GM03348 (cell line): ENCODE measurements around the gene EHD4.

Experiments
- DNase-seq: peaks from one replicate; pipeline ENCODE4 v3.0.0; 2012; ENCODE audit warnings: low spot score

EHD4 gene

GRCh38 chr15:41895491-41895890 lies 76.9 kb downstream of the EHD4 start:
- DNase-seq, result no peak

DNA sequence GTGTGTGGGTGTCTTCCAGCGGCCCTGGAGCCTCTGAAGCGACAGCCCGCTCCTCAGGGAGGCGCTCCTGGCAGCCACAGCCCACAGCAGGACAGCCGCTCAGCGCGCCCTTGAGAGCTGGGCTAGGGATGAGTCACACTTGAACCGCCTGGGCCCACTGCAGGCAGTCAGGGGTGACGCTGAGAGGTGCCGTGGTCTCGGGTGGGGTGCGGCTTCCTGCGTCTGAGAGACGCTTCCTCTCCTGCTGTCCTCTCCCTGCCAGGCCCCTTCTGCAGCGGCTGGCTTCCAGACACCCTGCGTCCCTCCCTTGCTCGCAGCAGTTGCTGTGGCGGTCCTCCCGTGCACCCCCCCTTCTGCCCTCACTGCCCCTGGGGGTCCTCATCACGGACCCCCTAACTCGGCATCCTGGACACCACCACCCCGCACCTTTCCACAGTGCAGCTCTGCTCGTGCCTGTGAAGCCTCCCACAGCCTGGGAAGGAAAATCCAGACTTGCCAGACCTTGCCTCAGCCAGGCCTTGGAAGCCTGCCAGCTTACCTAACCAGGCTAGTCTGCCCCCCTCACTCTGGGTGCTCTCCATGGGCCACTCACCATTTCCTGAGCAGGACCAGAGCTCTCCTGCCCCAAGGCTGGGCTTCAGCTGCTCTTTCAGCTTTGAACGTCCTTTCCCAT lies 77.4 kb downstream of the EHD4 start:
- DNase-seq, result peak; percentile 94

DNA sequence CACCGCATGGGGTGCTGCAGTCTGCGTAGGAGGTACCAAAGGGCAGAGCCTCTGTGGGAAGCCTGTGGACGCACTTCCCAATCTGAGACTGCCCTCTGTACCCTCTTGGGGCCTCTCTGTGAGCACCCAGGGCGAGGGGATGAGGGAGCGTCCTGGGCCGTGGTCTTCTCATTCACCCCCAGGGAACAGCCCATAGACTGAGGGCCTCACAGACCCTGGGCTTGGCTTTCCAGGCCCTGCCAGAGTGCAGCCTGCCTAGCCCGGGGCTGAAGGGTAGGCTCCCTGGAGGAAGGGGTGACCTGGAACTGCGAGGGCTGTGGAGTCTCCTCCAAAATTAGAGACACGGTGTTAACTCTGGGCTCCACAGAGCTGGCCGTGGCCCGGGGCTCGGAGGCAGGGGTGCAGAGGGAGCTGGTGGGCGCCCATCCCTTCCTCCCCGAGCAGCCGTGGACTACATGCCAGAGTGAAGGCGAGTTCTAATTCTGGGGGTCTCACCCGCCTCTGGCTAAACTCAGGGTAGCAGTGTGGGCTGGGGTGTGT lies 78.0 kb downstream of the EHD4 start:
- DNase-seq, result no peak

DNA sequence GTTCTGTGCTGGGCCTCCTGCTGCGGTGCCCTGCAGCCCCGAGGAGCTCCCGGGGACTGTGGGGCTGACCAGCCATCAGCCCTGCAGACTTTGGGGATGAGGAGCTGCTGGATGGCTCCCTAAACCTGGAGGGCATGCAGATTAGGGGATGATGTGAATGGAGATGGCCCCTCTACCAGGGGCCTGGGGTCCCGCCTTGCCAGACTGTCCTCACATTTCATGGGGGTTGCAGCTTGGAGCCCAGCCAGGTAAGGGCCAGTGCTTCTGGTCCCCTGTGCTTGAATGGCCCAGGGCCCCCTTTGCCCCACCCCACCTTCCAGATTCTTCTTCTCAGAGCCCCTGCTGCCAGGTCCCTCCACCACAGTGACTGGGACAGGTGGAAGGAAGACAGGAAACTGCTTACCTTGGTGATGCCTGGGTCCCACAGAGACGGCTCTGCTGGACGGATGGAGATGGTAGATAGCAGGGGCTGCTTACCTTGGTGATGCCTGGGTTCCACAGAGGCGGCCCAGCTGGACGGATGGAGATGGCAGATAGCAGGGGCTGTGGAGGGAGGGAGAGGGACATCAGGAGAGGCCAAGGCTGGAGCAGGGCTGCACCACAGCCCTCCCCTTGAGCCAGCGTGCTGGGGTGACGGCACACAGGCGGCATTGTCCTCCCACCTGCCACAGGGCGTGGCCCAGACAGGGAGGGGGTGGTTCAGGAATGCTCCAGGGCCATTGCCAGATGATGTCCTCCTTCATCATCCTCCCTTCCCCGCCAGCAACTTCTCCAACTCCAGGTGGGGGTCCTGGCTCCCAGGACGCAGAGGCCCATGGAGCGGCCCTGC lies 78.7 kb downstream of the EHD4 start, which contains the start of gene SPTBN5:
SPTBN5 (minus strand) TSS at position 632 of the 829 bp plus-strand sequence; CDS start at position 76, 556 bp downstream.
- DNase-seq, result no peak

DNA sequence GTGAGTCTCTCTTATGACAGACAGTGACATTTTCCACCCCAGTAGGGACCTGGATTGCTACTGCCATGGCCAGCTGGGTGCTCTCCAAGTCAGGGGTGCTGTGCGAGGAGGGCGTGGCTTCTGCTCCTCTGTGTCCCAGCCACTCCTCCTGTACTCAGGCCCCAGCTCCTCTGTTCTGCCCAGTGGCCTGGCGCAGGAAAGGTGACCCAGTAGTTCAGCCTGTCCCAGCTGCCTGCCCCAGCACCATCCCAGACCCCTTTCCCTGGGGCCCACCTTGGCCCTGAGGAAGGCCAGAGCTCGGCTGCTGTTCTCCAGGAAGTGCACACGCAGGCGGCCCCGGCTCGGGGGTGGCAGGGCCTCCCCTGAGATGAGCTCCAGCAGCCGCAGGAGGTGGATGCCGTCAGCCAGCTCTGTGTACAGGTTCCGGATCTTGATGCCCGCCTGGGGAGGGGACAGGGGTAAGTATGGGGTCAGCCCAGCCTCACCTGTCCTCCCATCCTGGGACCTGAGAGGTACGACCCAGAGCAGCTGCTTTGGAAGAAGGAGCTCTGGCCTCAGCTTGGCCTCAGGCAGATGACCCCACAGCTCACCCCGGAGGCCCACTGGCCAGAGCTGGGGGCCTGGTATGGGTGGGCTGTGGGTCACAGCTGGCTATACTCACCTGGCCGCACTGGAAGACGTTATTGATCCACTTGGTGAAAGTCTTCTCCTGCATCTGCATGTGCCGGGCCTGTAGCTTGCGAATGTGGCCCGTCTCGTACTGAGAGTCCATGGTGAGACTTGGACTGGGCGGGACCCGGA lies 79.5 kb downstream of the EHD4 start:
- no peak for DNase-seq

DNA sequence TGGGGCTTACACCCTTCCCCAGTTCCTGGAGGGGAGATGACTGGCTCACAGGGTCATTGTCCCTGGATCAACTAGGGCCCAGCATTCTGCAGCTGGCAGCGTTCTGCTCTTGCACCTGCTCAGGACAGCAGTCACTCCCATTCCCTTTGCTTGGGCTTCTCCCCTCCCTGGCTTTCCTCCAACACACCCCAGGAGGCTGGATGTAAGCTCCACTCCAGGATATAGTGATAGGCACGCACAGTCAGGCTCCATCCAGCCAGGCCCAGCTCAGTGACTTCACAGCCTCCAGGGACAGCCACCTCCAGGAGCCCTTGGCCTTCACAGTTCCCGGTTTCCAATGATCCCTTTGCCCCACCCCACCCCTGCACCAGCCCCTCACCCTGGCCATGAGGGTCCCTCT lies 80.4 kb downstream of the EHD4 start:
- DNase-seq, result no peak

- no peak for DNase-seq
Observed at GRCh38 chr15:41891226-41891625, 81.1 kb downstream of the EHD4 start.

DNA sequence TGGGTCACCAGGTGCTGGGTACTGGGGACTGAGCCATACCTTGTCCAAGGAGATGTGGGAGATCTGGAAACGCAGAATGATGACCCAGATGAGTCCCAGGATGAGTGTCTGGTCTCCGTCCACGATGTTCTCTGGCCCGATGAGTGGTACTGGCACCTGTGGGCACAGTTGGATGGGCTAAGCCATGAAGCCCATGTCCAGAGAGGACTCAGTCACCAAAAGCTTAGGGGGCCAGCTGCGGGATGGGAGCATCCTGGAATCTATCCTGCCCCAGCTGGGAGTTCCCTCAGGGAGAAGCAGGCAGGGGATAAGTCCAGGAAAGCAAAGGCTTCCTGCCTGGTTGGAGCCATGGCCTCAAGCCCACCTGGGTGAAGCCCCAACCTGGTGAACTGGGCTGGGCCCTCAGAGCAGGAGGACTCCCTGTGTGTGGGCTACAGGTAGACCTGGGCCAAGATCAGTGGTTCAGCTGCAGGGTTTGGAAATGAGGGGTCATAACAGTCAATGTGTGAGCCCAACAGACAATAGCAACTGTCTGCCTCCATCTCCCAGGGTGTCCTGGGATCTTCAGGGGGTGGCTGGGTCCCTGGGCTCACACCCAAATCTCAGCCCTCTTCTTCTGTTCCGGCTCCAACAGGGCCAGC lies 82.2 kb downstream of the EHD4 start:
- no peak for DNase-seq

DNA sequence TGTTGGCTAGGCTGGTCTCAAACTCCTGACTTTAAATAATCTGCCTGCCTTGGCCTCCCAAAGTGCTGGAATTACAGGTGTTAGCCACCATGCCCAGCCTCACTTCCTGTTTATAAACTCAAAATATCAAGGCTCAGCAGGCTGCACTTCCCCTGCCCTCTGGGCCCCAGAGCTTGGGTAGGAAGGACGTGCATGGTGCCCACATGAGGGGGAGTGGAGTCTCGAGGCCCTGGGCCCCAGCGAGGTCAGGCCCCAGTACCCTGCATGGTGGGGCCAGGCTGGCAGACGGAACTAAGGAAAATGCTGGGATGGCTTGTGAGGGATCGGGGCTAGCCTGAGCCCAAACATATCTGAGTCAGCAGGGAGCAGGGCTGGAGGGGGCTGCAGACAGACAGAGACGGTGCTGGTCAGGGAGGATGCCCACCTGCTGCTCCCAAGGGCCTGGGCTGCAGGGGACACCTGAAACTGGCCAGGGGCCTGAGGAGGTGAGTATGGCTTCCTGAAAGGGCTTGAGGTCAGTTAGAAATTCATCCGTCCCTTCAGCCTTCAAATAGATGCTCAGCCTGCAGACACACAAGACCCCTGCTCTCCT lies 83.6 kb downstream of the EHD4 start:
- DNase-seq, result no peak

DNA sequence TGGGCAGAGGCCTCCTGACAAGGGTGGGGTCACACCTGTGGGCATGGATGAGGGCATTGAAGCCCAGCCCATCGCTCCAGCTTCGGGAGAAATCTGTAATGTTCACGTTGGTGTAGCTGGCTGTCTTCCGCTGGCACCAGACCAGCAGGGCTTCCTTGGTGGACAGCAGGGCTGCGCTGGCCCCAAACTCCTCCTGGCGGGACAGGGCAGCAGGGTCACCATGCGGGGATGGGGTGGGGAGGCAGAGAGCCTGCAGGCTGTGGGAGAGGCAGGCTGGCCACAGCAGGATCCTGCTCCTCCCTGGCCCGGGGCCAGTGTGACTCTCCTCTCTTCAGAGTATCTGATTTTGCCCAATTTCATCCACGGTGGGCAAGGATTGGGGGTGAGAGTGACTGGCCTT lies 84.5 kb downstream of the EHD4 start:
- DNase-seq, result no peak

DNA sequence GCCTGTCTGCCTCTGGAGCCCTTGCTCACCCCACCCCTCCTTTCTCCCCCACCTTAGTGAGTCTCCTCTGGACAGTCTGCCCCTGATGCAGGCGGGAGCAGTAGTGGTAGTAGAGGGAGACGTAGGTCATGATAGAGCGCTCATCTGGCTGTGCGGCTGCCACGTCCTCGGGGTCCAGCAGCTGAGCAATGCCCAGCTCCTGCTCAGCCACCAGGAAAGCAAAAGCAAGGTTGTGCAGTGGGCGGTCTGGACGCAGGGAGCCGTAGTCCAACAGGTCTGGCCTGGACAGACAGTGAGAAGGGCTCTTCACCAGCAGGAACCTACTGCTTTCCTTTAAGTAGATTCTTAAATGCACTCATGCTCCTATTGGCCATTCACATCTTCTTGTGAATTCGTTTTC lies 85.2 kb downstream of the EHD4 start:
- no peak for DNase-seq

GRCh38 chr15:41886741-41887140 lies 85.6 kb downstream of the EHD4 start:
- no peak for DNase-seq

DNA sequence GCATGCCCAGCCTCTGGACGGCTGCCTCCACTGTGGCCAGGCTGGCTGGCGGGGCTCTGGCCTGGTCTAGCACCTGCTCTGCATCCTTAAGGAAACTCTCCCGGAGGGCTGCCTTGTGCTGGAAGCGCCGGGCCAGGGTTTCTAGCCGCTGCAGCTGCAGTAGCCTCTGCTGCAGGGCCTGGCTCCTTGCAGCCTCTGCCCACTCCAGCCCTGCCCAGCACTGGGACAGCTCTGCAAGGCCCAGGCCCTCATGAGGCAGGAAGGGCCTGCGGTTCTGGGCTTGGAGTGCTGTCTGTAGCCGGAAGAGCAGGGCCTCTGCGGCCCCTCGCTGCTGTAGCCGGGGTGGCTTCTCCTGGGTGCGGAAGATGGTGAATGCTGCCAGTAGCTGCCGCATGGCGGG lies 86.5 kb downstream of the EHD4 start:
- DNase-seq, result no peak

GRCh38 chr15:41885321-41885720 lies 87.0 kb downstream of the EHD4 start:
- no peak for DNase-seq

DNA sequence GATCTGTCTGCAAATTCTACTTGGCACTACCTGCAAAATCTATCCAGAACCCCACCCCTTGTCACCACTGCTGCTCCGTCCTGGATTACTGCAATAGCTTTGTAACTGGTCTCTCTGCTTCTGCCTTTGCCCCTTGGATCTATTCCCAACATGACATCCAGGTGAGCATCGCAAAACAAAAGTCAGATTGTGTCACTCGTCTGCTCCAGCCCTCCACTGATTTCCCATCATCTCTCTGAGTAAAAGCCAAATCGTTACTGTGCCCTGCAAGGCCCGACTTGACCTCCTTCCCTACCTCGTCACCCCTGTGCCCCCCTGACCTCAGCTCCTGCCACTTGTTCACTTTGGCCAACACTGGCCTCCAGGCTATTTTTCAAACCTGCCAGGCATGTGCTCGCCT lies 87.9 kb downstream of the EHD4 start:
- no peak for DNase-seq

DNA sequence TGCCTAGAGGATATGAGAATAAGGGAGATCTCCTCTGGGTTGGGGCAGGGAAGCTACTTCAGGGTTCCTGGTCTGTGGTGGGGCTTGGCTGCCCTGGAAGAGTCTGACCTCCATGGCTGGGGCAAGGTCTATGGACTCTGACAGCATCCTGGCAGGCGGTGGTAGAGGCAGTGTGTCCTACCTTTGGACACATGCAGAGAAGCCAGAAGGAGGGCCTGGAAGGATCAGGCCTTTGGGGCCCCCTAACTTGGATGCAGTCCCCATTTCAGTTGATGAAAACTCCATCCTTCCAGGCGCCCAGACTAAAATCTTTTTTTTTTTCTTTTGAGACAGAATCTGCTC lies 88.9 kb downstream of the EHD4 start:
- no peak for DNase-seq

DNA sequence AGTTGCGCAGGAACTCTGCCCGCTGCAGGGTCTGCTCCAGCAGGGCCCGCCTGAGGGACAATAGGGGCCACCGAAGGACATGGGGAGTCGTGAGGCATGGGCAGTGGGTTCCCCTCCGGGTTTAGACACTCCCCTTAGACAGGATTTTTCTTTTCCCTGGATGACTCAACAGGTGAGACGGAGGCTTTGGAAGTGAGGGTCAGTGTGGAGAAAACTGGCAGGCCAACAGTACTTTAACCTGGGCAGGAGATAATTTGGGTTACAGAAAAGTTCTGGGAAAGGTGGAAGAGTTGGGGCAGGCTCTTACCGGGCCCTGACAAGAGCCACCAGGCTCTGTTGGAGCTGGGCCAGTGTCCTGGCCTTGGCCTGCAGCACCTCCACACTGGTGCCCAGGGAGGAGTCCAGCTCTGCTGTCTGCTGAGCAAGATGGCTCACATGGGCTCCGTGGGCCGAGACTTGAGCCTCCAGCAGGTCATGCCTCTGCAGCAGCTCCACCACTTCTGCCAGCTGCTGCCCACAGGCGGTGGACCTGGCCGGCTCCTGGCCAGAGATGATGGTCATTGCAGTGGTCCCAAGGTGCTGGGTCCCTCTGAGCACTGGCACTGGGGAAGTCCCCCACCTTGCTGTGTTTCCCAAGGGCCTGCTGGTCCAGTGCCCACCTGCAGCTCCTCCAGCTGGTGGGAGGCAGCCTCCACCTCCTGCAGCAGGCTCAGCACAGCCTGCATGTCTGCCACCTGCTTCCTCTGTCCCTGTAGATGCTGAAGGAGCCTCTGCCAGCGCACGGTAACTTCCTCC lies 89.5 kb downstream of the EHD4 start:
- DNase-seq, result no peak

DNA sequence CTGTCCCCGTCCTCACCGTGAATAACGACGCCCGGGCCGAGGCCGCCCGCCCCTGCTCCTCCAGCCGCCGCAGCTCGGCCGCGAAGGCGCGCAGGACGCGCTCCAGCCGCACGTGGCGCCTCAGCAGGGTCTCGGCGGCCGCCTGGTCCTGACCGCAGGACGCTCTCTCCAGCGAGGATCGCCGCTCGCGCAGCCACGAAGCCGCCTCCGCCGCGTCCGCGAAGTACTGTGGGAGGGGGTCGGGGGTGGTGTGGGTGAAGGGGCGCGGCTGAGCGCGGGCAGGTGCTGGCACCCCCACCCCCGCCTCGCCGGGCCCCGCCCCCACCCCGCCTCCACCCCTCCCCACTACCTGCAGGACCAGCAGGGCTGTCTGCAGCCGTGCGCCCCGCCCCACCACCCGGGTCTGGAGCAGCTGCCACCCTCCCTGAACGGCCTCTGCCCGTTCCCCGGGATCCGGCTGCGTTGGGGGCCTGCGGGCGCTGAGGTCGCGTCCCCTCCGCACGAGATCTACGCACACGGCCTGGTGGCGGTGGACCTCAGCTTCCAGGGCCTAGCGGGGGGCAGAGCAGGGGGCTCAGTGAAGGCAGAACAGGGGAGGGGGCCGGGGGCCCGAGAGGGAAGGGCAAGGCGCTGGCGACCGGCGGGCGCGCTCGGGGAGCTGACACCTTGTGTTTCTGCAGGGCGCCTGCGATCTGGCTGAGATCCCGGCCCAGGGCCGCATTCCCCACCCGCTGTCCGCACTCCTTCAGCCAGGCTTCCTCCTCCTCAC lies 90.3 kb downstream of the EHD4 start:
- DNase-seq, result peak; percentile 45

GRCh38 chr15:41881550-41881919 lies 90.8 kb downstream of the EHD4 start:
- DNase-seq, result peak; percentile 43

- DNase-seq, result no peak
Observed at GRCh38 chr15:41881086-41881485, 91.3 kb downstream of the EHD4 start.
